GM12878 (cell line): Measurements from ENCODE around the gene ARPC1B. TPM values are rescaled to one million over a fixed set of nuclear protein-coding genes. Genes with fewer than 3 reads are reported as not detected.

Source experiments
- BACH1 ChIP-seq: fragments of 450-650 bp; IDR thresholded peaks from 2 replicates; pipeline ENCODE4 v1.6.1; 2017; ENCODE audit warnings: mild to moderate bottlenecking, borderline replicate concordance
- CBFB ChIP-seq: IDR thresholded peaks from 2 replicates; pipeline ENCODE4 v1.6.1; 2016; ENCODE audit warnings: antibody characterized with exemption, low read depth
- CTCF ChIP-seq, 3 experiments: IDR thresholded peaks in 2 of 3; conservative IDR thresholded peaks in 1 of 3; 2 replicates each; pipeline ENCODE4 v1.5.1; 2011; ENCODE audit warnings: low read depth in 3 of 3, low read length in 3 of 3, mild to moderate bottlenecking in 3 of 3, control low read depth in 2 of 3, moderate library complexity in 2 of 3, inconsistent platforms in 1 of 3, mixed read lengths in 1 of 3; ENCODE audit not compliant: control insufficient read depth in 2 of 3, insufficient read depth in 1 of 3; ENCODE audit errors: extremely low read depth in 1 of 3
- HDAC2 ChIP-seq: fragments of 200-600 bp; sonication (generic); IDR thresholded peaks from 2 replicates; pipeline ENCODE4 v1.6.1; 2017
- LARP7 ChIP-seq: fragments of 450-650 bp; IDR thresholded peaks from 2 replicates; pipeline ENCODE4 v1.6.1; 2017; ENCODE audit warnings: mild to moderate bottlenecking
- NFYA ChIP-seq: IDR thresholded peaks from 2 replicates; pipeline ENCODE4 v1.6.1; 2011; ENCODE audit warnings: low read depth, mild to moderate bottlenecking, low read length, improper control_type of control experiment, borderline replicate concordance
- RELB ChIP-seq: fragments of 450-650 bp; IDR thresholded peaks from 2 replicates; pipeline ENCODE4 v1.6.1; 2017; ENCODE audit warnings: low read depth, mild to moderate bottlenecking, moderate library complexity
- TAF1 ChIP-seq: IDR thresholded peaks from 2 replicates; pipeline ENCODE4 v1.6.1; 2011; ENCODE audit warnings: mild to moderate bottlenecking, low read depth, low read length, borderline replicate concordance
- ZBTB11 ChIP-seq: fragments of 450-650 bp; formaldehyde crosslinking; IDR thresholded peaks from 2 replicates; pipeline ENCODE4 v1.5.0; 2022; ENCODE audit warnings: mild to moderate bottlenecking, missing genetic modification characterization
- polyA plus RNA-seq, 11 experiments: library from polyadenylated mRNA; depleted of rRNA in 4 of 11; unstranded in 6 of 11; stranded (reverse) in 5 of 11; fragments of >200 nt; fragmentation: Nextera tagmentation in 4 of 11; fragmentation: Illumina TruSeq in 1 of 11; extraction: Ambion mirVana in 4 of 11; extraction: Trizol in 1 of 11; gene quantifications; 1 replicate in 1 of 11; 2 replicates in 10 of 11; pipeline versions ENCODE4 v1.2.1 to v1.2.3, GENCODE V29; 2011 to 2016; ENCODE audit warnings: inconsistent platforms in 2 of 11, missing spikeins in 2 of 11, low read depth in 1 of 11
- total RNA-seq, 4 experiments: library from RNA; depleted of rRNA in 3 of 4; stranded (reverse); fragments of >200 nt in 3 of 4; fragmentation: Illumina TruSeq in 1 of 4; extraction: Trizol in 1 of 4; gene quantifications; 2 replicates each; pipeline versions ENCODE4 v1.2.1 to v1.2.3, GENCODE V29; 2013 to 2021

The ARPC1B gene
- total and polyA plus RNA-seq, 10 of the 15 experiments (the other 5 are each of a cell fraction or from before 2014, with no cell fraction given) = 14.1 to 762 (median 387) TPM

- TF ChIP-seq RELB (peak; percentile 51; the same call in 1 of the 2 replicates), BACH1 (peak; percentile 40; the same call in 1 of the 2 replicates), ZBTB11 (no peak), NFYA (no peak), LARP7 (peak; percentile 62; the same call in 1 of the 2 replicates), HDAC2 (no peak), CTCF (IDR thresholded peaks at IDR 0.05 in 2 of 3, conservative IDR thresholded peaks at IDR 0.05 in 1 of 3; ENCODE audit: control insufficient read depth in 2 of 3, extremely low read depth in 1 of 3, insufficient read depth in 1 of 3, low read depth in 3 of 3, low read length in 3 of 3) (peak in 2 of 3 experiments; percentile 3 to 10; a peak in 2 of 6 replicates), TAF1 (peak; percentile 89), CBFB (no peak)
These were observed 48.7 kb upstream of the ARPC1B start, which contains the start of gene ARPC1A (continued) for GRCh38 chr7:99325592-99326407.
